Psoas muscle (tissue), 8 donors: ENCODE results near the gene AUP1. TPM values are rescaled to one million over a fixed set of nuclear protein-coding genes. Genes with fewer than 3 reads are reported as not detected.

Experiments used
- ATAC-seq, 4 donors: fragments of 200-7000 bp; cut with Tn5 transposase; one replicate each; pipeline ENCODE4 v1.9.1; 2020; ENCODE audit warnings: moderate library complexity in 3 of 4, mild to moderate bottlenecking in 2 of 4
- DNase-seq, 2 donors: peaks; one replicate each; pipeline ENCODE4 v3.0.0-alpha.2; 2020
- H3K27ac ChIP-seq: fragments of 200-600 bp; one replicate; pipeline ENCODE4 v1.8.0; 2022
- H3K27me3 ChIP-seq, 3 donors: fragments of 200-600 bp in 1 of 3; one replicate each; pipeline versions ENCODE4 v1.6.1 to v1.8.0; 2013 to 2022; ENCODE audit warnings: low read length in 2 of 3, mild to moderate bottlenecking in 2 of 3, moderate library complexity in 1 of 3; ENCODE audit not compliant: insufficient read depth in 3 of 3
- H3K36me3 ChIP-seq, 2 donors: fragments of 200-600 bp in 1 of 2; one replicate each; pipeline versions ENCODE4 v1.6.1 to v1.8.0; 2013 to 2022; ENCODE audit warnings: low read depth in 1 of 2, mild to moderate bottlenecking in 1 of 2, moderate library complexity in 1 of 2; ENCODE audit not compliant: insufficient read depth in 1 of 2
- H3K4me1 ChIP-seq: fragments of 200-600 bp; one replicate; pipeline ENCODE4 v1.8.0; 2022
- H3K4me3 ChIP-seq: fragments of 200-600 bp; one replicate; pipeline ENCODE4 v1.8.0; 2022; ENCODE audit warnings: mild to moderate bottlenecking
- H3K9me3 ChIP-seq: fragments of 200-600 bp; one replicate; pipeline ENCODE4 v1.8.0; 2022
- WGBS, 3 donors: extraction: QIAGEN DNeasy Blood & Tissue Kit; methylation state at CpG; one replicate each; pipeline versions ENCODE4 v1.1.6 to v1.1.7; 2013; 5-methylcytosine and 5-hydroxymethylcytosine counted together
- intact Hi-C, 2 donors: fragments of 100-400 bp; cut with DNase I; formaldehyde crosslinking; loops; one replicate each; pipeline versions ENCODE4 v1.11.0 to v1.14.2; 2022
- polyA plus RNA-seq, 3 donors: library from polyadenylated mRNA; stranded (reverse); fragments of 200-250 nt; gene quantifications; one replicate each; pipeline ENCODE4 v1.2.3, GENCODE V29; 2013
- total RNA-seq, 4 donors: library from RNA; stranded (reverse); fragmentation: NEBNext Ultra II Directional in 2 of 4; extraction: Animal tissue kit (Norgen Biotek cat#: 25700) in 2 of 4; gene quantifications; one replicate each; pipeline versions ENCODE4 v1.2.1 to v1.2.4, GENCODE V29; 2021 to 2023
- TF ChIP-seq, protein P1 (sequence below): fragments of 200-600 bp; IDR thresholded peaks from one replicate; pipeline ENCODE4 v1.8.0; 2022; ENCODE audit warnings: antibody characterized with exemption
- donor health status: healthy with polysubstance abuse.
- donor health status: DM: no; HTN: no; CAD: no; lungs with moderate emphysema.
- donor health status: Bipolar disorder and iron deficiency.
- donor health status: healthy.
- donor health status: DM: yes; HTN: yes; CAD: no.
- donor health status: DM: no; HTN: no; CAD: no.
- donor health status: DM: no; HTN: no; CAD: no.
- donor health status: DM: yes; HTN: yes; CAD: no.

The AUP1 gene
- total and polyA plus RNA-seq, 7 donors: 56.0 to 205 (median 94.7) TPM

DNA sequence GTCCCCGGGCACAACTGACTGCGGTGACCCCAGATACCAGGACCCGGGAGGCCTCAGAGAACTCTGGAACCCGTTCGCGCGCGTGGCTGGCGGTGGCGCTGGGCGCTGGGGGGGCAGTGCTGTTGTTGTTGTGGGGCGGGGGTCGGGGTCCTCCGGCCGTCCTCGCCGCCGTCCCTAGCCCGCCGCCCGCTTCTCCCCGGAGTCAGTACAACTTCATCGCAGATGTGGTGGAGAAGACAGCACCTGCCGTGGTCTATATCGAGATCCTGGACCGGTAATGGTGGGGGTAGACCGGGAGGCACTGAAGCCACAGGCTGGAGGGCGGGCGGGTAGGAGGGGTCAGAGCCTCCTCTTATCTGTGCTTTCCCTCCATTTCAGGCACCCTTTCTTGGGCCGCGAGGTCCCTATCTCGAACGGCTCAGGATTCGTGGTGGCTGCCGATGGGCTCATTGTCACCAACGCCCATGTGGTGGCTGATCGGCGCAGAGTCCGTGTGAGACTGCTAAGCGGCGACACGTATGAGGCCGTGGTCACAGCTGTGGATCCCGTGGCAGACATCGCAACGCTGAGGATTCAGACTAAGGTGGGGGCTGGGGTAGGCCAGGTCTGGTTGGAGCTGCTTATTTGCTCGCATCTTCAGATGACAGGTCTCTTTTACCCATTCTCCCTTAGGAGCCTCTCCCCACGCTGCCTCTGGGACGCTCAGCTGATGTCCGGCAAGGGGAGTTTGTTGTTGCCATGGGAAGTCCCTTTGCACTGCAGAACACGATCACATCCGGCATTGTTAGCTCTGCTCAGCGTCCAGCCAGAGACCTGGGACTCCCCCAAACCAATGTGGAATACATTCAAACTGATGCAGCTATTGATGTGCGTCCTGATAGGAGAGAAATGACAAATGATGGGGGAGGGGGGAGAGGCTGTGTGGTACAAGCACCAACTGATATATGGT is 1.0 kb upstream of the AUP1 start:
- peak overlapping the region; percentile 85 for H3K4me3 ChIP-seq
- intact Hi-C loops: loop anchor here in 1 of 2 donors (2.0 to 5.0 kb wide), 2 partner anchors 76 to 1097 kb away; partner anchors contain the start of gene INO80B
- H3K4me1 ChIP-seq: peaks cover 24% of the 10 kb centered on the region
- H3K27ac ChIP-seq: peak overlapping the region; percentile 93
- WGBS, 3 donors: 2 to 3% (median 3%) methylated on average over 54 of the region's 54 CpGs
- H3K27me3 ChIP-seq: no peaks in the 10 kb centered on the region
- H3K36me3 ChIP-seq: peaks cover 13 to 61% of the 10 kb centered on the region in 2 donors
- DNase-seq (peak in 1 of 2 donors; percentile 70), ATAC-seq (peak; percentile 4 to 29 (median 18))
- no peaks in the 10 kb centered on the region for H3K9me3 ChIP-seq
- TF ChIP-seq, protein P1, sequence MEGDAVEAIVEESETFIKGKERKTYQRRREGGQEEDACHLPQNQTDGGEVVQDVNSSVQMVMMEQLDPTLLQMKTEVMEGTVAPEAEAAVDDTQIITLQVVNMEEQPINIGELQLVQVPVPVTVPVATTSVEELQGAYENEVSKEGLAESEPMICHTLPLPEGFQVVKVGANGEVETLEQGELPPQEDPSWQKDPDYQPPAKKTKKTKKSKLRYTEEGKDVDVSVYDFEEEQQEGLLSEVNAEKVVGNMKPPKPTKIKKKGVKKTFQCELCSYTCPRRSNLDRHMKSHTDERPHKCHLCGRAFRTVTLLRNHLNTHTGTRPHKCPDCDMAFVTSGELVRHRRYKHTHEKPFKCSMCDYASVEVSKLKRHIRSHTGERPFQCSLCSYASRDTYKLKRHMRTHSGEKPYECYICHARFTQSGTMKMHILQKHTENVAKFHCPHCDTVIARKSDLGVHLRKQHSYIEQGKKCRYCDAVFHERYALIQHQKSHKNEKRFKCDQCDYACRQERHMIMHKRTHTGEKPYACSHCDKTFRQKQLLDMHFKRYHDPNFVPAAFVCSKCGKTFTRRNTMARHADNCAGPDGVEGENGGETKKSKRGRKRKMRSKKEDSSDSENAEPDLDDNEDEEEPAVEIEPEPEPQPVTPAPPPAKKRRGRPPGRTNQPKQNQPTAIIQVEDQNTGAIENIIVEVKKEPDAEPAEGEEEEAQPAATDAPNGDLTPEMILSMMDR: no peak

DNA sequence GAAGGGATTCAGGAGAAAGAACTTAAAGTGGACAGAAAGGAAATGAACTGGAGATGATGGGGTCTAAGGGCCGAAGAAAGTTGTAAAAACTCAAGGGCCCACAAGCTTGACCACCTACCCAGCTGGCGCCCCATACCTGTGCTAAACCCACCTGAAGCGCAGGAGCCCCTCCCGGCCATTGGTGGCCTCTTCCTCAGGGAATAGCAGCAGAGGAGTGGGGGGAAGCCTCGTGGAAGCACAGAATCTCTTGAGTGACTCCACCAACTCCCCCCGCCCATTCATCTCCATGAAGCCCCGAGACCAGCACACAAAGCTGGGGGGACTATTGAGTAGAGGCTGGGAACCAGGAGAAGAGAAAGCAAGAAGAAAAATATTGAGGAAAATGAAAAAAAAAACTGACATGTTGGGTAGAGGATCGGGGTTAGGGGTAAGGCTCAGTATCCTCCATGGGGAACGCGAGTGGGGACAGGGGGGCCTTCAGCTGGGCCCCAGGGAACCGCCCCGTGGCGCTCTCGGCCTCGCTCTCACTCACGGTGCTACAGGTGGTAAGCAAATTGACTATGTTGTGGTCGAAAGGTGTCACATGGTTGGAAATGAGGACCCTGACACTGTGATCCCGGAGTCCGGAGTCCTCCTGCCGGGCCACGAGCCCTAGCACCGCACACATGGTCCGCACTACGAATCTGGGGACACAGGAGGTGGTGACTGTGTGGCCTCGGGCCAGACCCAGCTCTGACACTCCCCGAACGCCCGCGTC is 728 bp downstream of the AUP1 start:
- Histone ChIP-seq H3K27ac (peak overlapping the region; percentile 93), H3K4me1 (peaks cover 24% of the 10 kb centered on the region), H3K36me3 (peaks cover 13 to 61% of the 10 kb centered on the region in 2 donors), H3K4me3 (peak overlapping the region; percentile 85), H3K9me3 (no peaks in the 10 kb centered on the region), H3K27me3 (no peaks in the 10 kb centered on the region)
- DNase-seq (no peak), ATAC-seq (peak; percentile 23 to 43 (median 28))
- intact Hi-C loops: loop anchor here (2.0 kb wide), 2 partner anchors 20 to 46 kb away; partner anchors contain the start of genes CCDC142 (in 2 of the 2) and TTC31 (in 2 of the 2)
- WGBS, 3 donors: 14 to 16% (median 15%) methylated on average over 29 of the region's 29 CpGs
- TF ChIP-seq, protein P1: no peak

DNA sequence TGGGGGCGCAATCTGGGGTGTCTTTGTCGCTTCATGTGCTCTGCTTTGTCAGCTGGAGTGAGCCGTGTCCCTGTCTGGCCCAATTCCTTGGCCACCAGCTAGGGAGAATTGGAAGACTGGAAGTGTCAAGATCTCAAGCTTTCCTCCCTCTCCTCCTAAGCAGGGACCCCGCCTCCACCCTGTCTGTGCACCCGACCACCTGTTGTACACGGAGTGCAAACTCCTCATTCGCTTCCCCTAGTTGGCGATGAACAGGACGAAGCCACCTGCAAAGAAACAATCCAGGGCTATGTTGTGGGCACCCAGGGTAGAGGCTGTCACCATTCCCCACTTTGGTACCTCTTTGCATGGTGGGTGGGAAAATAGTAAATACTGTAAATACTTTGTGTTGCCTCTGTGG is 1.8 kb downstream of the AUP1 start:
- Histone ChIP-seq H3K27me3 (no peaks in the 10 kb centered on the region), H3K4me3 (no peak overlapping the region), H3K4me1 (peaks cover 24% of the 10 kb centered on the region), H3K36me3 (peaks cover 11 to 51% of the 10 kb centered on the region in 2 donors), H3K9me3 (no peaks in the 10 kb centered on the region), H3K27ac (no peak overlapping the region)
- TF ChIP-seq, protein P1: no peak
- intact Hi-C loops: loop anchor here (2.0 kb wide), 2 partner anchors 19 to 45 kb away; partner anchors contain the start of genes CCDC142 (in 2 of the 2) and TTC31 (in 2 of the 2)
- 90 to 91% (median 90%) methylated on average over 9 of the region's 9 CpGs for WGBS, 3 donors
- ATAC-seq (no peak), DNase-seq (no peak)

- TF ChIP-seq, protein P1: no peak
- 97 to 99% (median 97%) methylated on average over 11 of the region's 11 CpGs for WGBS, 3 donors
Observed at GRCh38 chr2:74526649-74527230, 2.8 kb downstream of the AUP1 start.

More at GRCh38 chr2:74526649-74527230, 2.8 kb downstream of the AUP1 start:
- Histone ChIP-seq H3K36me3 (peaks cover 8 to 41% of the 10 kb centered on the region in 2 donors), H3K9me3 (no peaks in the 10 kb centered on the region), H3K4me3 (no peak overlapping the region), H3K27ac (no peak overlapping the region), H3K27me3 (no peaks in the 10 kb centered on the region), H3K4me1 (peaks cover 20% of the 10 kb centered on the region)
- ATAC-seq (no peak), DNase-seq (no peak)
- intact Hi-C loops: no loop called here
